EL (cell line): Measurements from ENCODE around the gene SLCO2A1.
A peak's percentile ranks its signal among the peaks of the same experiment; 100 is the strongest.

Source experiments
- DNase-seq: peaks from one replicate; pipeline ENCODE4 v3.0.0-alpha.2; 2016

Gene SLCO2A1

DNA sequence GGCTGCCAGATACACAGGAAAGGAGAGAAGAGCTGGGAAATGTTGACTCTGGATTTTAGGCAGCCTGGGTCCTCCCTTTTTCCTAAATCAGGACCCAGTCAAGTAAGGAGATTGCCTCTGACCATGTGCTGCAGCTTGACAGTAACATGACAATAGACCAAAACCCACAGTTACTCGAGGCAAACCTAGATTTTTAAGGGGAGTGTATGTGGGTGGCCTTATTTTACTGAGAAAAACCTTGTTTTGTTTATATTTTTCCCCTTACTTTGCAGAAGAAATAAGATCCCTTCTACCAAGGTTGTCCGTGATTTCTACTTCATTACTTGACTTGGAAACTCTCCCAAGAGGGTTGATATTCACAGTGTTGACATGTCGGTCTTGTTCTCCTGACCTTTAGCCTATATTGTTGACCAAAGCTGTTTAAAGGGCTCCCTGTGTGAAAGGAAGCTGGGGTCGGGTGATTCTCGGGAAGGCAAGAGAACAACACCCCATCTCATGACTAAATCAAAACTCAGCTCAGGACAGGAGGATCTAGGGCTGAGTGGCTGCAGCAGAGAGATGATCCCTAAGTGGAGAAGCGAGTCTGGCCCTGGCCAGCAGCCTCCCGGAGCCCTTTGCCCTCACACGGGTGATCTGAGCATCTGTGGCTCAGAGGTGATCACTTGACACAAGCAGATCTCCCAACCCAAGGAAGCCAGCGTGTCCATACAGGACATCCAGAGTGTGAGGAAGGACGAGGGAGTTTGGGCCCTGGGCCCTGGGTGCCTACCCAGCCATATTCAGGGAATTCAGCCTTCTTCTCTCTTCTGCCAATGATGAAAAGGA is 31.0 kb upstream of the SLCO2A1 start:
- DNase-seq: no peak

DNA sequence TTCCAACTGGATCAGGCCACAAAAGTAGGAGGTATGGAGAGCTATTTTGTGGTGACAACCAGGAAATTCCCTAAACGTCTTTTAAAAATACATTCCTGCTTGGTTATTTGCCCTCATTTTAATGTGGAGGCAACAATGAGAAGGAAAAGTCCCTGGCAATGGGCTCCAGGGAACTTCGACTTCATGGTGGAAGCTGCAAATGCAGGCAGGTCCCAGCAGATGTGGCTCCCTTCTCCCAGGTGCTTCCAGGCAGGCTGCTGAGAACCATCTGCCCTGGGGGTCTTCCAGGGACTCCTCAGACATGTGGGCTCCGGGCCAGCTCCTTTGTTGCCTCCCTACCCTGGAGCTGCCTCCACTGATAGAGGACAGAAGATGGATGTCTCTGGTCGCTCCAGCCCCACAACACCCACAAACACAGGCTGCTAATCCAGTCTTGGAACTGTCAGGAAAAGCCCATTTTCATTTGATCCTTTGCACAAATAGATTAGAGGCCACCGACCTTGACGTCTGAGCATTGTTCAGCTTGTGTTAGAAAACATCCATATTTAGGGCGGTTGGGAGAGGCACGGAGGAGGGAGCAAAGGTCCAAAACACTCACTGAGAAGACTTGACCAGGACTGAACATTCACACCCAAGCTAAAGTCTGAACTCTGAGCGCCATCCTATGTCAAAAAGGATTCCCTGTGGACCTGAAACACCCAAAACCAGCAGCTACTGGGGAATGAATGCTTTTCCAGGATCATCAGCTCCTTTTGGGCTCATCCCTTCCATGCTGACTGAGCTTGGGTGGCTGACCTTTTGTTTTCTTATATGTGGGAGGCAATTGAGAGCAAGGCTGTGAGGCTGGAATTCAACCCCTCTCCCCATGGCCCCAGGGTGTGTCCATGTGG is 30.2 kb upstream of the SLCO2A1 start:
- DNase-seq: no peak

DNA sequence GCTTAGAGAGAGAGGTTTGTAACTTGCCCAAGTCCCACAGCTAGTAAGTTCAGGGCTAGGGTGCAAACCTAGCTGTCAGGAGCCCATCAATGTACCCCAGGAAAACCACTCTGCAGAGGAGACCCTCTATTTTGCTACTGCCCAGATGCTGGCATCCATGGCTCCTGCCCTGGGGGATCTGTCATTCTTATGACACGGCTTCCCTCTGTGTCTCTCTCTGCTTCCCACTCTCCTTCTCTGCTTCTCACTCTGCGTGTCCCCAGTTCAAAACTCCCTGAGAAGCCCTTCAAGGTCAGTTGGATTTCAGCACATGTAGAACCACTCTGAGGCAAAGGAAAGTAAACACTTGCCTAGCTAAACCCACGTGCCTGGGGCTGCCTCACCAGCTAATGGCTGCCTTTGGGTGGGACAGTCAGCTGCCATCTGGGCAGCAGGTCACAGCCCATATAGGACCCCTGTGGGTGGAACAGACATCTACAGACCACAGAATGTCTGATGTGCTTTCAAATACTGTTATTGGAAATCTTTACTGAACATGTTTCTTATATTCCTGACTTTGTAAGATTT is 29.4 kb upstream of the SLCO2A1 start:
- DNase-seq: no peak

DNA sequence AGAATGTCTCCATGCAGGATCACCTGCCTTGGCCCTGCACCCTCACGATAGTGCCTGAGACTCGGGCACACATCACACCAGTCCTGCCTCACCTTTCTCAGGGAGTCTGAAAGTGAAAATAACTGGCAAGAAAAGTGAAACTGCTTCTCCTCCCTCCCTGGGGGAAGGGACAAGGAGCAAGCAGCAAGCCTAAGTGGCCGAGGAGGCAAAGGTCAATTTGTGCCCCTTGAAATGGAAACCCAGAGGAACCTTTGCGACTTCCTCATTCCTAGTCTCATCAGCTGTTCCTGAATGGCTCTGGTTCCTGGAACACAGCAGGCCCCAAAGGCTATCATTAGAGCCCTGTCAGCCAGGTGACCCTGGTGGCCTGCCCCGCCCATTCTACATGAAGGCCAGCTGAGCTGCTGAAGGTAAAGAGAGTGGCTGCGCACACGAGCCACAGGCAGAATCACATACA is 28.0 kb upstream of the SLCO2A1 start:
- DNase-seq: no peak

DNA sequence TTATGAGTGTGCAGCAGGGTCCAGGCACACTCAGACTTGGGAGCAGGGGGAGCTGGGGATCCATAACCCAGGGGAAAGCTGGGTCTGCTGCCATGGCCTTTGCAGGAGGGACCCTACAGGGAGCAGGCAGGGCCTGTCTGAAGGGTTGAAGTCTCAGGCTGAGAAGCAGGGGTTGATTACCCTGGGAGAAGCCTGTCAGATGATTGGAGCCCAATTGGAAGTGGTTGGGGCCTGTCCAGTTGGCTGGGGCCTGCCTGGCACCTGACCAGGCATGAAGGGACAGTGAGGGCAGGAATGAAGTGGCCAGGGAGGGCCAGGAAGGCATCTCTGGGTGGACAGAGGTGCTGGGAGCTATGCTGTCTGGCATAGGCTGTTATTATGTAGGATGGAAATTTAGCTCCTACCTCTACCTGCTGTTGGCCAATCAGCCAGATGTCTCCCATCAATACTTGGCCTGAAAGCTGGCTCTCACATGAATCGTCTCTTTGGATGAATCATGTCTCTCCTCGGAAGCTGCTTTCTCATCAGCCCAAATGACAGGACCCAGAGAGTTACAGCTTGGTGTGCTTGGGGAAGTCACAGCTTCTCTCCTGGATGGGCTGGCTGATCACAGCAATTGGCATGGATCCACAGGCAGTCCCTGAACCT is 27.4 kb upstream of the SLCO2A1 start:
- DNase-seq: peak; percentile 36

DNA sequence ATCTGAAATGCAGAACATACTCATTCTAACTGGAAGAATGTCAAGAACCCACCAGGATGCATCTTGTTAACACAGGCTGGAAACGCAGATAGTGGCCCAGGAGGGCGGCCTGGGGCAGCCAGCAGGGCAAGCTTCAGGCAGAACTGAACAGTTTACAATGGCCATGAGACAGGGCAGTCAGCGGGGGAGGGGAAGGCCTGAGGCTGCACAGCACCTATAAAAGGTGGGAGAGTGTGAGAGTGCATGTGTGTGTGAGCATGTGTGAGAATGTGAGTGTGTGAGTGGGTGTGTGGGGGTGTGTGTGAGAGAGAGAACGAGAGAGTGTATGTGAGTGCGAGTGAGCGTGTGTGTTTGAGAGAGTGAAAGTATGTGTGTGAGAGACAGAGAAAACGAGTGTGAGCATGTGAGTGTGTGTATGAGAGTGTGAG is 26.8 kb upstream of the SLCO2A1 start:
- DNase-seq: no peak

DNA sequence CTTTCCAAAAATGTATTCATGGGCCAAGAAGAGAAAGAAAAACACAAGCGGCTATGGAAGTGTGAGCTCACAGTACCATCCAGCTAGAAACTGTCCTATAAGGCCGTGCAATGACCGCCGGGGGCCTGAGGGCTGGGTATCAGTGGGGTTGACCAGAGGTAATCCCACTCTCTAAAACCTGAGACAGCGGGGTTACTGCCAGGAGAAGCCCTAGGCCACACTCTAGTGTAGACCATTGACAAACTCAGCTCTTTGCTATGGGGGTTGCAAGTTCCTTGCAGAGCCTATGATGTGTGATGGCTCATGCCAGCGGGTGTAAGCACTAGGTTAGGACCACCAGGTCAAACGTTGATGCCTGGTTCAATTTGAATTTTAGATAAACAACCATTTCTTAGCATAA is 25.9 kb upstream of the SLCO2A1 start:
- DNase-seq: no peak

DNA sequence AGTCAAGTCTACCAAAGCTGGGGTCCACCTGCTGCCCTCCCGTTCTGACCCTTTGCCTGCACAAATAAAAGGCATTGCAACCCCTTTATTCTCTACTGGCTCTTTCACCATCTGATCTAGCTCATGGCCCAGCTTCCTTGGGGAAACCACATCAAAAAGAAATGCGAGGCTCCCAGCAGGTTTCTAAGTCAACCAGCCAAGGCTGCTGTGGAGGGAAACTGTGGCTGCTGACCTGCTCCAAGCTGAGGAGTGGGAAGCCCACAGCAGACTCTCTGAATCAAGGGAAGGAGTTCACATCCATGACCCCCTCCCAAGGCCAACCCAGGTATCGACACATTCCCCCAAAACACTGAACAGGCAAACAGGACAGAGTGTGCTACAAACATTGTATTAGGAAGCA is 25.2 kb upstream of the SLCO2A1 start:
- no peak for DNase-seq

DNA sequence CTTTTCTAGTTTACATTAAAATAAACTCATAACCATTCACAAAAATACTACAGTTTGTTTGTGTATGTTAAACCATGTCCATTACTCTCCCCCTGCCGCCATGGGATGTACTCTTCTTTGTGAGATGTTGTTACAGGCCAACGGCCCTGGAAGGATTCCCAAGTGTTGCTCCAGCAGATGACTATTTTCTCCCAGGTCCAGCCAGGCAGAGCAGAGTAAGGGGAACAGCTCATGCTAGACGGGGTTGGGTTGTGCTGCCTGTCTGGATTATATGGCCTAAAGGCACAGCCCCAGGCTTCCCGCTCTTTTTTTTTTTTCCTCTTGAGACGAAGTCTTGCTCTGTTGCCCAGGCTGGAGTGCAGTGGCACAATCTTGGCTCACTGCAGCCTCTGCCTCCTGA is 24.5 kb upstream of the SLCO2A1 start:
- no peak for DNase-seq

DNA sequence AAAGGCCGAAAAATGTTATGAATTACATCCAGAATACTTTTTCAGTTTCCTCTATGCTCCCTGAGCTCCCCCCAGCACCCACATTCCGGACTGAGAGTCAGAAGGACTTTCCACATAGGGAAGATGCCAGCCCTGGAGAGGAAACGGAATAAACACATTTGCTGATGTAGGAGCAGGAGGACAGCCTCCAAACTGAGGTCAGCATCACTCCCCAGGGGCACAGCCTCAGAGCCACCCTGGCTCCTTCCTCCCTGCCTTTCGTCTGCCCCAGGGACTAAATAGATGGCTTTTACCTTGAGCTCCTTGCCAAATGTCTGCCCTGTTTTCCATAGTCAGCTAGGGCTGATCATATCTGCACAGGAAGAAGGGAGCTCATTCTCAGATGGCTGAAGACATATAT is 22.6 kb upstream of the SLCO2A1 start:
- no peak for DNase-seq

DNA sequence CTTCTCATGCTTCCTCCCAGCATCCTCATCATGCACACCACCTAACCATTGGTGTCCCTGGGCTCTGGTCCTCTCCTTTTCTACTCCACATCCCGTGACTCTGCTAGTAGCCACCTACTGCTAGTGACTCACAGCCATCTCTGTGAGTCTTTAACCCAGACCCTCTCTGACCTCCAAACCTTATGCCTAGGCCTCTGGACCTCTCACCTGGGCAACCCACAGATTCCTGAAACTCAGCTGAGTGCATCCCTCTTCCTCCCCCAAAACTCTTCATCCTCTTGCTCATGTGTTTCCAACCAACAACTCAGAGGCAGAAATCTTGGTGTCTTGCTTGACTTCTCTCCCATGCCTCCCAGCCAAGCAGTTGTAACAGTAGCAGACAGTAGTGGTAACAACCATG is 20.0 kb upstream of the SLCO2A1 start:
- no peak for DNase-seq

DNA sequence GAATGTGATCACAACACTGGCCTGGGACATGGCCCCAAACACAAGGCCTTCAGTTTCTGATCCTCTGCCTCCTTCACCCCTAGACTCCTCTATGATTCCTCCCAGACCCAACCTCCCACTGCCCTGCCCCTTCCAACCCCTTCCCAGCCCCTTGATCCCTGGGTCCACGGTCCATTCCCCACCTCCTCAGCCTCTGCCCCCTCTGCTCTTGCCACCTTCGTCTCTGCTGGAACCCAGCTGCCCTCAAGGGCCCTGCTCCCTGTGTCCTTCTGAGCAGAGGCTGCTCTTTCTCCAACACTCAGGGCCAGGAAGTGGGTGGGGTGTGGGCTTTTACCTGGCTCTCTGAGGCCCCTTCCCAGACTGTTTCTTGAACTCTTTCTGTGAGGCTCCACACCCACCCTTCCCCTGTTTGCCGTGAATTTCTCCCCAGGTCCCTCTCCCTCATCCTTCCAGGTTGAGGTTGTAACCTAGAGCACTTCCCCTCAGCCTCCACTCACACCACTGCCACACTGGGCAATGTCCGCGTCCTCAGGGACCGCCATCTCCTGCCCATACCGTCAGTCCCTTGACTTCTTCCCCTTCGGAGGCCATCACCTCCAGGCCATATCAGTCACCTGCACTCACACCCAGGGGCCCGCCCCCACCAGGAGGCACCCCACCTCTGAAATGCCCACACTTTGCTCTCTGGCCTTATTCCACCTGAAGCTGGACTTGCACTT is 18.7 kb upstream of the SLCO2A1 start:
- DNase-seq: no peak

DNA sequence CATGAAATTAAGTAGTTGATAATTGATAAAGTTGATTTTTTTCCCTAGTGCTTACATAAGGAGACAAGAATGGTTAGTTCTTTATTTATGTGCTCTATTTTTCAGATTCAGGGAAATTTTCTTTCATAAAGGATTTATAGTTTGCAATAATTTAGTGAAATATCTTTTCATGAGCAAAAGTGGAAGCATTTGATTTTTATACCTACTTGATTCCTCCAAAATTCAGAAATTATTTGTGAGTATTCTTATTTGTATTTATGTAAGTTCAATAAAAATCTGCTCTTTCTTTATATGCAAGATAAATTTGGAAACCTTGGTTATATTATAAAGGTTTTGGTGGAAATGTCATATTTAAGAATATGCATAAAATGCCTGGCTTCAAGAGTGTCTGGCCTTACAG is 14.7 kb upstream of the SLCO2A1 start:
- DNase-seq: no peak

DNA sequence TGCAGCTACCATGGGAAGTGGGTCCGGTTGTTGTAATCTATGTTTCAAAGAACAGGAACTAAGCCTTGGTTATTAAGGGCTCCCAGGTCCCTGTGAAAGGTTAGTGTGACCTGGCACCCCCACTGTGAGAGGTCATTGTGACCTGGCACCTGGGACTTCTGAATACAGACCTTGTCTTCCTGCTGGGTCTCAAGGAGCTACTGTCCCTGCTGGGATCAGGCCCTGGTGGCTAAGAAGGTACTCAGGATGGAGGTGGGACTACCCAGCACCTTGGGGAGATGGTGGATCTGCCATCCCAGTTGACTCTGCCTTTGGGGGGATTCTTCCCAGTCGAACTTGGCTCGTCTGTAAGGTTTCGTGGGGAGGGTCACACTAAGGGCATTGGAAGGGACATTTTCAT is 10.3 kb upstream of the SLCO2A1 start:
- DNase-seq: no peak

DNA sequence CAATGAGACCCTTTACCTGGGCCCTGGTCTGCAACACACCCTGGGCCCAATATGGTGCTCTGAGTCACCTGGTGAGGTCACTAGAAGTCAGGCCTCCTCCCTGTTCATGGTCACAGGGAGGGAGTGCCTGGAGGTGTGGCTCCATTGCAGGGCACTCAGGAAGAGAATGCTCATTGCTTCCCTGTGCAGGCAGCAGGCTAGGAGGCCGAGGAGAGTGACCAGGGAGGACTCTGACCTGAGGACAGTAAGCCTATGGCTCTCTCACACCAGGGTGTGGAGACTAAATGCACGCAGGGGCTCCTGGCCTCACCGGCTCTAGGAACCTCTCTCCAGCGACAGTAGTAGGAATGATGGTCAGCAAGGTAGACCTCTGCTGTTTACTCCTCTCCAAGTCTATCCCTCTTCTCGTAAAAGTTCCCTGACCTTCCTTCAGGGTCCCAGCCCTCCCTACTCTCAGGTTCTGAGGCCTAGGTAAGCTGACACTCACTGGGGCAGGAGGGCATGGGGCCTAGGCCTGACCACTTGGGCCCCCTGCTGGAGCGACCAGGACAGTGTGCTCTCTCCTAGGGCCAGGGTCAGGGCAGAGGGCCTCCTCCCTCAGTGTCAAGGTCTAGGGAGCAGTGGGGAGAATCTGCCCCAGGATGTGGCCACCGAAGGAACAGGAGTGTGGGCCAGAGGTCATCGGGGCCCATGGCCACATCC is 9.6 kb upstream of the SLCO2A1 start:
- DNase-seq: no peak

DNA sequence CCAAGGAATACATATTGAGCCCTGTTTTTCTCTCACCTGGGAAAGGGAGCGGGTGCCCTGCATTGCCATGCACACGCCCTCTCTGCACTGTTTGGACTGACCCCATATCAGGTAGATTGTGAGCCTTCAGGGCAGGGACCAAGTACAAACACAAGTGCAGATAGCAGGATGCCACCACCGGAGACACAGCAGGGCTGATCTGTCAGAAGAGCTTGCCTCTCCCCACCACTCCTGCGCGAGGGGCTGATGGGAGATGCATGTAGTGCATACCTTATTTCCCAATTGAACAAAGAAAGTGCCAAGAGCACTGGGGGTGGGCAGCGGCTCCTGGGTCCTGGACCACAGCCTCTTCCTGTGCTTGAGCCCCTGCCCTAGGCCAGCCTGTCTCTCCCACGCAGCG is 9.0 kb upstream of the SLCO2A1 start:
- DNase-seq: no peak

DNA sequence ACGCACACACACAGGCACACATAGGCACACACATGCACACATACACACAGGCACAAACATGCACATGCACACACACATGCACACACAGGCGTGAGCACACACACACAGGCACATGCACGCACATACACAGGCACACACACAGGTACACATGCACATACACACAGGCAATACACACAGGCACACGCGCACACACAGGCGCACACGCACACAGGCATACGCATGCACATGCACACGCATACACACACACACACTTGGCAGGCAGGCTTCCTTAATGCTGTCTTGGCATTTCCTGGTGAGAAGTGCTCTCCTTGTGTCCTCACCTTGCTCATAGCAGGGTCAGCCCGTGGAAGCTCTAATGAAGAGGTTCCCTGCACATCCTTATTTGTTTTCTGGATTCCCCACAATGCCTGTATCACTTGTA is 8.4 kb upstream of the SLCO2A1 start:
- no peak for DNase-seq

DNA sequence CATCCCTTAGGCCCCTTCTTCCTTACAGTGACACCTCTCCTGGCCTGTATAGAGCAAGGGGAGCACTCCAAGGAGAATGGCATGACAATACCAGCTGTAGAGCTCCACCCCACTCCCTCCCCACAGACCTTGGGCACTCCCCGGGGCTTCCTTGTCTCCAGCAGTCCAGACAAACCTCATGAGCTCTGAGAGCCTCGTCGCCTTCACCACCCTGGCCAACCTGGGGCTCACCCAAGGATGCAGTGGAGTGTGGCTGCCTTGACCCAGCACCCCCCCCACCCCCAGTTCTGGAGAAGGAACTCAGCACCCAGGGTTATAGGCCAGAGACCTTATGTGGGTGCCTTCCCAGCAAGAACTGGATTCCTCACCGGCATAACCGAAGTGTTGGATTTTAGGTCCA is 7.4 kb upstream of the SLCO2A1 start:
- no peak for DNase-seq

DNA sequence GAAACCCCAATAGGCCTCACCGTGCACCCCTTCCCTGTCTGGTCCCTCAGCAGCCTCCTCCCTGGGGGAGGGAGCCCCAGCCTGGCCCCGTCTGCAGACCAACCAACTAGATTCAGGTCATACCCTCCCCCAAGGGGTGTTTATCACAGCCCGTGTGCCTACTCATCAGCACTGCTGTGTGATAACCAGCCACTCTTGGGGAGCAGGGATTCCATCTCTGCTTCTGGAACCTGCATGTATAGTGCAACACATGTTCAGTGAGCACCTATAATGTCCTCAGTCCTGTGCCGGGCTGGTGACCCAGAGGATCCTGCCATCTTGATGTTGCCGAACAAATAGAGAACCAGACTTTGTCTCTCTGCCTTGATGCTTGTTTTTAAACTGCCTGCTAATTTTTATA is 6.6 kb upstream of the SLCO2A1 start:
- no peak for DNase-seq

DNA sequence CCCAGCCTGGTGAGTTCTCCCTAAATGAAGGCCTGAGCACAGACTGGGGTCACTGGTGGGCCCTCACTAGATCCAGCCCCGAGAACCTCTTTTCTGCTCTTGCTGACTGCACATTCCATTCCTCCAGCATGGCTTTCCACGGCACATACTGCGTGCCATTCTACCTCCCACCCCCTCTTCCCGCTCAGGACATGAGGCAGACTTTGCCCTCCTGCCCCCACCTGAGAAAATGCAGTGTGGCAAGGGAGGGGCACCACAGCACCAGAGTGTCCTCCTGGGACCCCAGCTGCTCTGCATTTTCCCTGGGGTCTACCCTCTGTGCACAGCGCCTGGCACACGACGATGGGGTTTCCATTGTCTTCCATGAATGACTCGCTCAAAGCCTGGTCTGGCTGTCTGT is 6.1 kb upstream of the SLCO2A1 start:
- no peak for DNase-seq

DNA sequence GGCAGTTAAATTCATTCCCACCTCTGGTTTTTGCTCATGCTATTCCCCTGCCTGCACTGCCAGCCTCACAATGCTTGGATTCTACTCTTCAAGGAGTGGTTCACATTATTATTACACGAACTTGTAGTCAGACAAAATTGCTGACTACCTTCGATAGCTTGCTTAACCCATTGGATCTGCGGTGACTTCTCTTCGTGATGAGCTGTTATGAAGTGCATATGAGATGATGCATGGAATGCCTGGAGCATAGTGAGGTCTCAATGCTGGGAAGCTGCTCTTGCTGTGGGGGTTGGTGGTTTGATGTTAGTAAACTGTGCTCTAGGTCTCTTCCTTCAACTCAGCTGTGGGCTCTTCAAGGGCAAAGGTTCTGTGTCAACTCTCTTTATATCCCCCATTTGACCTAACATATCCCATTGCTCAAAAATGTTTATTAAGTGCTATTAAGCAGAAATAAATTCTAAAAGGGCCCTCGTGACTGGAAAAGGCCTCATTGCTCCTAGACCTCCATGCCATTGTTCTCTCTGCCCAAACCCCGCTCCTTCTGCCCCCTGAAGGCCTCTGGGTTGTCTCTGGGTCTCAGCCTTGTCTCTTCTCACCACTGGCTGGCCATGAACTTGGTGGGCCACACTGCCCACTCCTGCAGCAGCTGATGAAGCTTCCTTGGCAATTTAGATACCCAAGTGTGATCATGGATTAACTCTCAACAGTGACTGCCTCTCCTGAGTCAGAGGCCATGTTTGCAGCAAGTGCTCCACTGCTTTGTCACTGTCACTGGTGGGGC is 4.5 kb upstream of the SLCO2A1 start:
- DNase-seq: peak; percentile 70
